GM19467 (cell line): ENCODE results near the gene PHACTR3.

Source experiments
- ATAC-seq: cut with Tn5 transposase; IDR thresholded peaks from one replicate; pipeline ENCODE4 v1.9.1; 2021; ENCODE audit warnings: mild to moderate bottlenecking, moderate library complexity; ENCODE audit not compliant: unreplicated experiment

PHACTR3 gene

GRCh38 chr20:59588236-59588855, 16.0 kb upstream of the PHACTR3 start:
- ATAC-seq: no peak

GRCh38 chr20:59589086-59589684, 15.2 kb upstream of the PHACTR3 start:
- ATAC-seq: no peak

- ATAC-seq: no peak
Observed at GRCh38 chr20:59591061-59591460, 13.3 kb upstream of the PHACTR3 start.

- no peak for ATAC-seq
Observed at GRCh38 chr20:59596690-59597089, 7.7 kb upstream of the PHACTR3 start.

GRCh38 chr20:59597240-59597639, 7.1 kb upstream of the PHACTR3 start:
- ATAC-seq: no peak

GRCh38 chr20:59598625-59599310, 5.6 kb upstream of the PHACTR3 start:
- no peak for ATAC-seq

GRCh38 chr20:59599941-59600340, 4.4 kb upstream of the PHACTR3 start:
- no peak for ATAC-seq

- ATAC-seq: no peak
Observed at GRCh38 chr20:59600472-59600871, 3.9 kb upstream of the PHACTR3 start.

GRCh38 chr20:59602546-59603080, 1.7 kb upstream of the PHACTR3 start:
- no peak for ATAC-seq

- ATAC-seq: no peak
Observed at GRCh38 chr20:59603176-59603575, 1.2 kb upstream of the PHACTR3 start.

GRCh38 chr20:59604741-59605600, 631 bp downstream of the PHACTR3 start:
- no peak for ATAC-seq

GRCh38 chr20:59605601-59606364, 1.4 kb downstream of the PHACTR3 start:
- ATAC-seq: no peak

- no peak for ATAC-seq
Observed at GRCh38 chr20:59606566-59606965, 2.2 kb downstream of the PHACTR3 start.

GRCh38 chr20:59608396-59608795, 4.1 kb downstream of the PHACTR3 start:
- ATAC-seq: no peak

GRCh38 chr20:59608871-59609270, 4.5 kb downstream of the PHACTR3 start:
- no peak for ATAC-seq

GRCh38 chr20:59611286-59611685, 6.9 kb downstream of the PHACTR3 start:
- no peak for ATAC-seq

- no peak for ATAC-seq
Observed at GRCh38 chr20:59613861-59614260, 9.5 kb downstream of the PHACTR3 start.

GRCh38 chr20:59614714-59615113, 10.4 kb downstream of the PHACTR3 start:
- no peak for ATAC-seq

- ATAC-seq: no peak
Observed at GRCh38 chr20:59616306-59616705, 12.0 kb downstream of the PHACTR3 start.

GRCh38 chr20:59617221-59617620, 12.9 kb downstream of the PHACTR3 start:
- ATAC-seq: no peak
